Cardiac muscle cell (in vitro differentiated cells and primary cell): Measurements from ENCODE around the gene STAMBP. TPM values are rescaled to one million over a fixed set of nuclear protein-coding genes. Genes with fewer than 3 reads are reported as not detected.

Source experiments
- DNase-seq, 2 donors: peaks; one replicate each; pipeline versions ENCODE4 v3.0.0 to v3.0.0-alpha.2; 2010 to 2017; ENCODE audit warnings: low read depth in 1 of 2, low spot score in 1 of 2
- H3K27ac ChIP-seq: fragments of 200-600 bp; sonication (generic); 2 replicates; pipeline ENCODE4 v1.5.1; 2016
- H3K27me3 ChIP-seq: fragments of 200-600 bp; sonication (generic); 2 replicates; pipeline ENCODE4 v1.6.0; 2016; ENCODE audit warnings: control low read depth
- H3K36me3 ChIP-seq: fragments of 200-600 bp; sonication (generic); 2 replicates; pipeline ENCODE4 v1.5.1; 2016; ENCODE audit warnings: control low read depth
- H3K4me1 ChIP-seq: fragments of 200-600 bp; sonication (generic); 2 replicates; pipeline ENCODE4 v1.8.1; 2017; ENCODE audit warnings: low read depth, mild to moderate bottlenecking, mixed run types
- H3K4me3 ChIP-seq: fragments of 200-600 bp; sonication (generic); 2 replicates; pipeline ENCODE4 v1.5.1; 2016; ENCODE audit warnings: mild to moderate bottlenecking
- H3K9me3 ChIP-seq: fragments of 200-600 bp; sonication (generic); 2 replicates; pipeline ENCODE4 v1.5.1; 2017; ENCODE audit warnings: low read depth, mild to moderate bottlenecking, control low read depth
- CTCF ChIP-seq: IDR thresholded peaks from 2 replicates; pipeline ENCODE4 v1.5.1; 2012; ENCODE audit warnings: low read depth, mild to moderate bottlenecking, low read length
- polyA plus RNA-seq: library from polyadenylated mRNA; unstranded; fragments of >200 nt; fragmentation: Nextera tagmentation; extraction: Ambion mirVana; gene quantifications from 2 replicates; pipeline ENCODE4 v1.2.1, GENCODE V29; 2016
- total RNA-seq: library from RNA; depleted of rRNA; stranded (reverse); fragments of >200 nt; gene quantifications from 2 replicates; pipeline ENCODE4 v1.2.3, GENCODE V29; 2016

The STAMBP gene
- total and polyA plus RNA-seq, 2 experiments from 2014 or later, result 31.9 to 49.3 TPM

GRCh38 chr2:73823416-73823815, 5.3 kb upstream of the STAMBP start:
- H3K4me3 ChIP-seq, result no peak overlapping the region
- no peak overlapping the region for H3K27ac ChIP-seq
- DNase-seq, result no peak
- H3K36me3 ChIP-seq, result no peaks in the 10 kb centered on the region
- TF ChIP-seq CTCF, result no peak
- H3K27me3 ChIP-seq, result peaks cover 53% of the 10 kb centered on the region
- H3K4me1 ChIP-seq, result no peaks in the 10 kb centered on the region
- H3K9me3 ChIP-seq, result no peaks in the 10 kb centered on the region

GRCh38 chr2:73823916-73824523, 4.7 kb upstream of the STAMBP start:
- no peaks in the 10 kb centered on the region for H3K4me1 ChIP-seq
- TF ChIP-seq CTCF, result peak; percentile 84
- H3K9me3 ChIP-seq, result no peaks in the 10 kb centered on the region
- no peaks in the 10 kb centered on the region for H3K36me3 ChIP-seq
- H3K4me3 ChIP-seq, result no peak overlapping the region
- DNase-seq, result peak; percentile 78 to 93
- H3K27ac ChIP-seq, result no peak overlapping the region
- H3K27me3 ChIP-seq, result peaks cover 53% of the 10 kb centered on the region

GRCh38 chr2:73825408-73825807, 3.4 kb upstream of the STAMBP start:
- Histone ChIP-seq H3K27ac (no peak overlapping the region), H3K27me3 (peaks cover 44% of the 10 kb centered on the region), H3K36me3 (no peaks in the 10 kb centered on the region), H3K4me1 (peaks cover 7% of the 10 kb centered on the region), H3K4me3 (no peak overlapping the region), H3K9me3 (no peaks in the 10 kb centered on the region)
- no peak for DNase-seq
- no peak for TF ChIP-seq CTCF

- Histone ChIP-seq H3K27me3 (peaks cover 30% of the 10 kb centered on the region), H3K9me3 (no peaks in the 10 kb centered on the region), H3K27ac (no peak overlapping the region), H3K4me3 (no peak overlapping the region), H3K36me3 (peaks cover 7% of the 10 kb centered on the region), H3K4me1 (peaks cover 7% of the 10 kb centered on the region)
- TF ChIP-seq CTCF, result peak; percentile 55
- DNase-seq, result peak; percentile 20 to 62
These were observed 1.7 kb upstream of the STAMBP start for GRCh38 chr2:73827018-73827417.

GRCh38 chr2:73827660-73828388, 937 bp upstream of the STAMBP start:
- Histone ChIP-seq H3K9me3 (no peaks in the 10 kb centered on the region), H3K27me3 (peaks cover 26% of the 10 kb centered on the region), H3K36me3 (peaks cover 7% of the 10 kb centered on the region), H3K27ac (no peak overlapping the region), H3K4me3 (no peak overlapping the region), H3K4me1 (peaks cover 9% of the 10 kb centered on the region)
- no peak for DNase-seq
- TF ChIP-seq CTCF, result no peak
